Cardiac fibroblast (primary cell): ENCODE measurements around the gene LRRC51.

ENCODE experiments used
- DNase-seq, 2 donors: peaks; one replicate each; pipeline versions ENCODE4 v3.0.0 to v3.0.0-alpha.2; 2010; ENCODE audit warnings: low read depth in 2 of 2
- H3K4me3 ChIP-seq, 2 donors: replicated peaks in 1 of 2; 1 replicate in 1 of 2; 2 replicates in 1 of 2; pipeline ENCODE4 v1.5.1; 2011; ENCODE audit warnings: low read depth in 2 of 2, low read length in 2 of 2, mild to moderate bottlenecking in 2 of 2, moderate library complexity in 1 of 2
- TF ChIP-seq, protein P1 (sequence below): IDR thresholded peaks from one replicate; pipeline ENCODE4 v1.5.1; 2011; ENCODE audit warnings: low read depth, mild to moderate bottlenecking, low read length, inconsistent platforms

The LRRC51 gene

DNA sequence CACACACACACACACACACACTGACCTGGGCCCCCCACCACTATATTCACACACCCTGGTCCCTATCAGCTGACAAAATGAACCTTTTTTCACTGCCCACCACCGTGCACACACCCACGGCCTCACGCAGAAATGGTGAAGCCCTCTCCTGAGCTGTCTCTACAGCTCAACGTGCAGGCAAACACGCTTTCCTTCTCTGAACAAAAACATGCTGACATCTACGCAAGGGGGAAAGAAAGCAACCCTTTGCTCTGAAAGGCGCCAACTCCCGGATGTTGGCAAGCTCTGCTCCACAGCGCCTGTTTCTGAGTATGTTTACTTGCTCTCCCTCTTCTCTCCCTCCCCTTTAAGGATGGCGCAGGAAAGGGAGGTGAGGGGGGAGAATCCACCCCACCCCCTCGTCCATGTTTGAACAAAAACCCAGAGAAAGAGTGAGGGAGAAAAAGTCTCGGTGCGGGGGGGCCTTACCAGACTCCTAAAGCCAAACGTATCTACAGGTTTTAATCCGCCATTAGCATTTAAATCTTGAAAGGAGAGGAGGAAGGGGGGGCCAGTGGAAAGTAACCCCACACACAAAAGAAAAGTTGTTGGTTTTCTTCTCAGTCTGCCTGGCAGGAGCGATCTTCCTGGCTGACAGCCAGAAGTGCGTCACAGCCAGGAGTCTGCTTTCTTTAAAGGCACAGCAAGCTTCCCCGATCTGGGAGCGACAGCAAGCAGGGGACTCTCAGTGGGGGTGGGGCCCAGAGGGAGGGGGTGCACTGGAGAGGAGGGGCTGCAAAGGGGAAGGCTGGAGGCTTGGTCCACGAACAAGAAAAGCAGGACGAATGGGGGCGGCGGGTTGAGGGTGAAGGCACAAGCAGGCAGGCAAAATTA lies 39.9 kb upstream of the LRRC51 start:
- H3K4me3 ChIP-seq = peak overlapping the region; percentile 66 to 68
- peak; percentile 94 to 97 for DNase-seq
- TF ChIP-seq, protein P1, sequence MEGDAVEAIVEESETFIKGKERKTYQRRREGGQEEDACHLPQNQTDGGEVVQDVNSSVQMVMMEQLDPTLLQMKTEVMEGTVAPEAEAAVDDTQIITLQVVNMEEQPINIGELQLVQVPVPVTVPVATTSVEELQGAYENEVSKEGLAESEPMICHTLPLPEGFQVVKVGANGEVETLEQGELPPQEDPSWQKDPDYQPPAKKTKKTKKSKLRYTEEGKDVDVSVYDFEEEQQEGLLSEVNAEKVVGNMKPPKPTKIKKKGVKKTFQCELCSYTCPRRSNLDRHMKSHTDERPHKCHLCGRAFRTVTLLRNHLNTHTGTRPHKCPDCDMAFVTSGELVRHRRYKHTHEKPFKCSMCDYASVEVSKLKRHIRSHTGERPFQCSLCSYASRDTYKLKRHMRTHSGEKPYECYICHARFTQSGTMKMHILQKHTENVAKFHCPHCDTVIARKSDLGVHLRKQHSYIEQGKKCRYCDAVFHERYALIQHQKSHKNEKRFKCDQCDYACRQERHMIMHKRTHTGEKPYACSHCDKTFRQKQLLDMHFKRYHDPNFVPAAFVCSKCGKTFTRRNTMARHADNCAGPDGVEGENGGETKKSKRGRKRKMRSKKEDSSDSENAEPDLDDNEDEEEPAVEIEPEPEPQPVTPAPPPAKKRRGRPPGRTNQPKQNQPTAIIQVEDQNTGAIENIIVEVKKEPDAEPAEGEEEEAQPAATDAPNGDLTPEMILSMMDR = no peak

- TF ChIP-seq, protein P1 = no peak
- H3K4me3 ChIP-seq = peak overlapping the region; percentile 66 to 68
- peak; percentile 67 to 84 for DNase-seq
Observed at GRCh38 chr11:72041364-72042063, 39.1 kb upstream of the LRRC51 start.

GRCh38 chr11:72042064-72042745 lies 38.4 kb upstream of the LRRC51 start:
- no peak for DNase-seq
- peak overlapping the region; percentile 66 to 68 for H3K4me3 ChIP-seq
- TF ChIP-seq, protein P1 = no peak

GRCh38 chr11:72045849-72046248 lies 34.8 kb upstream of the LRRC51 start:
- TF ChIP-seq, protein P1 = no peak
- no peak overlapping the region for H3K4me3 ChIP-seq
- peak in 1 of 2 donors; percentile 65 for DNase-seq

DNA sequence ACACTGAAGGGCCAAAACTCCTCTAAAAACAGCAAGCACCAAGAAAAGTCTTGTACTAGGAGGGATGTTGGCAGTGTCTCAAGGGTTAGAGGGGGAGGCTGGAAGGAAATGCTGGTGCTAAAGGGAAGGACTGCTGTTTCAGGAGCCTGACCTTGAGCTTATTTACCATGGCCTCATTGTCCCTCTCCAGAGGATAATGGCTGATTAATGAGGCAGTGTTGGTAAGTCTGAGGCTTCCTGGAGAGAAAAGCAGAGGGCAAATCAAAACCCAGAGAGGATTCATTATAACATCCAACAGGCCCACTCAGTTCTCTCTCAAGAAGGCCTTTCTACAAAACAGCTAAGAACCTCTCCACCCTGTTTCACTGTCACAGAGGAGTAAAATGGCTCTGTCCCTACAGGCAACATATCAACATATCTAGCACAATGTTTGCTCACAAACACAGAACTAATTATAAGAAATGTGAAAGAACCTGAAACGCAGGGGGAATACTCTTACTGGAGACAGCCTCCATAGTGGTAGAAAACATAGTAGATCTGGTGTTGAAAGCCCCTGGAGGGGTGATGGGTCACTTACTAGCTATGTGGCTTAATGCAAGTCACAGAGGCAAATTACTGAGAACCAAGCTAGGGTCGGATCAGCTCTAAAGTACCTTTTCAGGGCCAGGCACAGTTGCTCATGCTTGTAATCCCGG lies 31.7 kb upstream of the LRRC51 start:
- TF ChIP-seq, protein P1 = no peak
- DNase-seq = peak in 1 of 2 donors; percentile 33
- H3K4me3 ChIP-seq = no peak overlapping the region

GRCh38 chr11:72058416-72059034 lies 22.1 kb upstream of the LRRC51 start:
- TF ChIP-seq, protein P1 = no peak
- DNase-seq = peak in 1 of 2 donors; percentile 52
- no peak overlapping the region for H3K4me3 ChIP-seq
